HEK293 (cell line): ENCODE results near the gene MINPP1.

ENCODE experiments used
- ATF2 ChIP-seq: fragments of 450-650 bp; formaldehyde crosslinking; IDR thresholded peaks from 2 replicates; pipeline ENCODE4 v1.5.1; 2016; ENCODE audit warnings: missing biosample characterization, missing genetic modification characterization, low read depth
- BCL11A ChIP-seq: fragments of 450-650 bp; formaldehyde crosslinking; IDR thresholded peaks from 2 replicates; pipeline ENCODE4 v1.5.1; 2016; ENCODE audit warnings: low read depth, missing biosample characterization, missing genetic modification characterization
- CTCF ChIP-seq: fragments of 450-650 bp; formaldehyde crosslinking; IDR thresholded peaks from 2 replicates; pipeline ENCODE4 v1.5.1; 2016; ENCODE audit warnings: missing biosample characterization, missing genetic modification characterization
- FEZF1 ChIP-seq: fragments of 450-650 bp; formaldehyde crosslinking; IDR thresholded peaks from 2 replicates; pipeline ENCODE4 v1.5.1; 2016; ENCODE audit warnings: missing biosample characterization, missing genetic modification characterization
- HOXA7 ChIP-seq: sonication (generic); formaldehyde crosslinking; IDR thresholded peaks from 2 replicates; pipeline ENCODE4 v1.8.1; 2022; ENCODE audit warnings: missing genetic modification reagents, borderline replicate concordance
- PRDM6 ChIP-seq: fragments of 450-650 bp; formaldehyde crosslinking; IDR thresholded peaks from 2 replicates; pipeline ENCODE4 v1.5.1; 2017; ENCODE audit warnings: missing biosample characterization, missing genetic modification characterization
- ZBTB1 ChIP-seq: fragments of 450-650 bp; formaldehyde crosslinking; IDR thresholded peaks from 2 replicates; pipeline ENCODE4 v1.5.1; 2016; ENCODE audit warnings: missing biosample characterization, missing genetic modification characterization
- ZBTB11 ChIP-seq: fragments of 450-650 bp; formaldehyde crosslinking; conservative IDR thresholded peaks from 2 replicates; pipeline ENCODE4 v1.5.1; 2016; ENCODE audit warnings: low read depth, missing biosample characterization, missing genetic modification characterization
- ZNF146 ChIP-seq: fragments of 450-650 bp; formaldehyde crosslinking; IDR thresholded peaks from 2 replicates; pipeline ENCODE4 v1.5.1; 2016; ENCODE audit warnings: missing biosample characterization, missing genetic modification characterization
- ZNF2 ChIP-seq: fragments of 450-650 bp; formaldehyde crosslinking; IDR thresholded peaks from 2 replicates; pipeline ENCODE4 v1.5.1; 2016; ENCODE audit warnings: missing biosample characterization, missing genetic modification characterization
- ZNF266 ChIP-seq: fragments of 450-650 bp; formaldehyde crosslinking; IDR thresholded peaks from 2 replicates; pipeline ENCODE4 v1.5.1; 2016; ENCODE audit warnings: missing biosample characterization, missing genetic modification characterization, low read depth
- ZNF324 ChIP-seq: fragments of 450-650 bp; formaldehyde crosslinking; IDR thresholded peaks from 2 replicates; pipeline ENCODE4 v1.5.1; 2016; ENCODE audit warnings: missing biosample characterization, missing genetic modification characterization
- ZNF48 ChIP-seq: fragments of 450-650 bp; formaldehyde crosslinking; IDR thresholded peaks from 2 replicates; pipeline ENCODE4 v1.5.1; 2016; ENCODE audit warnings: missing biosample characterization, missing genetic modification characterization
- ZNF518A ChIP-seq: fragments of 450-650 bp; formaldehyde crosslinking; conservative IDR thresholded peaks from 2 replicates; pipeline ENCODE4 v1.5.1; 2016; ENCODE audit warnings: low read depth, missing biosample characterization, missing genetic modification characterization
- ZNF560 ChIP-seq: fragments of 450-650 bp; formaldehyde crosslinking; IDR thresholded peaks from 2 replicates; pipeline ENCODE4 v1.5.1; 2017; ENCODE audit warnings: missing biosample characterization, missing genetic modification characterization, borderline replicate concordance
- ZNF660 ChIP-seq: fragments of 450-650 bp; IDR thresholded peaks from 2 replicates; pipeline ENCODE4 v1.5.1; 2018; ENCODE audit warnings: missing biosample characterization, mild to moderate bottlenecking, missing genetic modification characterization
- ZSCAN30 ChIP-seq: fragments of 450-650 bp; IDR thresholded peaks from 2 replicates; pipeline ENCODE4 v1.5.1; 2018; ENCODE audit warnings: missing biosample characterization, mild to moderate bottlenecking, missing genetic modification characterization, moderate library complexity

MINPP1 gene

GRCh38 chr10:87500646-87501048 is 4.0 kb upstream of the MINPP1 start (continued):
- TF ChIP-seq CTCF, result no peak
- no peak for TF ChIP-seq ZNF146 (tag by site-specific recombination)
- no peak for TF ChIP-seq BCL11A (tag by site-specific recombination)
- no peak for TF ChIP-seq ZNF48 (tag by site-specific recombination)
- no peak for TF ChIP-seq ZSCAN30 (tag by site-specific recombination)
- no peak for TF ChIP-seq ZNF266 (tag by site-specific recombination)
- TF ChIP-seq ATF2, result no peak
- TF ChIP-seq ZNF560 (tag by site-specific recombination), result no peak
- no peak; the same call in 1 of the 2 replicates for TF ChIP-seq PRDM6 (tag by site-specific recombination)
- TF ChIP-seq FEZF1, result peak; percentile 36; the same call in 1 of the 2 replicates
- TF ChIP-seq ZBTB1 (tag by site-specific recombination), result no peak
- 0 out of 2 replicates have a peak, but pooled peaks have one; percentile 36 for TF ChIP-seq ZNF324 (tag by site-specific recombination)
- TF ChIP-seq ZBTB11, result no peak
- TF ChIP-seq HOXA7 (CRISPR knock-in tag), result no peak
- peak; percentile 51; the same call in 1 of the 2 replicates for TF ChIP-seq ZNF518A (tag by site-specific recombination)
- no peak for TF ChIP-seq ZNF2 (tag by site-specific recombination)
- TF ChIP-seq ZNF660, result peak; percentile 33; the same call in 1 of the 2 replicates
